ENCODE data around the gene CEP112.
"Not testable (repeated sequence)": the region's sequence is repeated elsewhere in the genome, so short reads cannot be mapped to it uniquely, and the experiment has no call there.

Gene CEP112

DNA sequence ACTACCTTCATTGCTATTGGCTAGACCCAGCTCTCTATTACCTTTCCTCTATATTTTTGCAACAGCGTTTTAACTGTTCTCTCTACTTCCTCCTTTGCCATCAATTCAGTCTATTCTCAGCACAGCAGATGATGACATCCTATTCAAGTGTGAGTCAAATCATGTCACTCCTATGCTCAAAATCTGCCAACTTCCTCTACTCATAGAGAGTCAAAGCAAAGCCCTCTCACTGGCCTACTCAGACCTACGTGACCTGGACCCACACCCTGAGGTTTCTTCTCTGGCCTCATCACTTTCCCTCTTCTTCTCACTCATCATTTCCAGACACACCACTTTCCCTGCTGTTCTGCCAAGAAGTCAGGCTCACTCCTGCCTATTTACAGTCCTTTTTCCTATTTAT is 341.4 kb downstream of the CEP112 start:
- H3K4me3 ChIP-seq (ENCODE audit: low read length), result no peak overlapping the region
- no peak for TF ChIP-seq ZNF274 (IDR thresholded peaks at IDR 0.05; ENCODE audit: low read depth, low read length)

DNA sequence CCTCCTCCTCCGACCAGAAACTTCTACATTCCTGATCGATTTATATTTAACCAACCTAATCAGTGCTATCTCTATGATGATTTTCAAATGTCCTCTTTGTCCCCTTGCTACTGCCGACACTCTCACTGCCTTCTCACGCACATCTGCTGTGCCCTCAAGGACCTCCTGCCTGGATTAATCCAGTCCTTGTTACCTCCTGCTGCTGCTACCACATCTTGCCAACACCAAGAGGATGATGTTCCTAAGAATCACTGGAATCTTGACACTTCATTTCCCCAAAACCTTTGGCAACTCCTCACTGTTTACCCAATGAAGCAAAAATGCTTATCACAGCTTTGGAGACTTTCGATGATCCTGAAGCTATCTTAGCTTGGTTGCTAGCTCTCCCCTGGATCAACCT is 343.2 kb downstream of the CEP112 start:
- H3K4me3 ChIP-seq (ENCODE audit: low read length), result no peak overlapping the region
- no peak for TF ChIP-seq ZNF274 (IDR thresholded peaks at IDR 0.05; ENCODE audit: low read depth, low read length)

DNA sequence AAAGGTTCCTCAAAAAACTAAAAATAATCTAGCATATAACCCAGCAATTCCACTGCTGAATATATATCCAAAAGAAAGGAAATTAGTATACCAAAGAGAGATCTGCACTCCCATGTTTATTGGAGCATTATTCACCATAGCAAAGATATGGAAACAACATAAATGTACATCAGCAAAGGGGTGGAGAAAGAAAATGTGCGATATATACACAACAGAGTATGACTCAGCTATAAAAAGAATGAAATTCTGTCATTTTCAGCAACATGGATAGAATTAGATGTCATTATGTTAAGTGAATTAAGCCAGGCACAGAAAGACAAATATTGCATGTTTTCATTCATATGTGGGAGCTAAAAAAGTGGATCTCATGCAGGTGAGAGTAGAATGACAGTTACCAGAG is 350.8 kb downstream of the CEP112 start:
- H3K4me3 ChIP-seq (ENCODE audit: low read length), result no peak overlapping the region
- TF ChIP-seq ZNF274 (IDR thresholded peaks at IDR 0.05; ENCODE audit: low read depth, low read length), result no peak

DNA sequence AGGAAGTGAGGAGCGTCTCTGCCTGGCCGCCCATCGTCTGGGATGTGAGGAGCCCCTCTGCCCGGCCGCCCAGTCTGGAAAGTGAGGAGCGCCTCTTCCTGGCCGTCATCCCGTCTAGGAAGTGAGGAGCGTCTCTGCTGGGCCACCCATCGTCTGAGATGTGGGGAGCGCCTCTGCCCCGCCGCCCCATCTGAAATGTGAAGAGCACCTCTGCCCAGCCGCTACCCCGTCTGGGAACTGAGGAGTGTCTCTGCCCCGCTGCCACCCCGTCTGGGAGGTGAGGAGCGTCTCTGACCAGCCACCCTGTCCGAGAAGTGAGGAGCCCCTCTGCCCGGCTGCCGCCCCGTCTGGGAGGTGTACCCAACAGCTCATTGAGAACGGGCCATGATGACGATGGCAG is 354.7 kb downstream of the CEP112 start:
- H3K4me3 ChIP-seq (ENCODE audit: low read length), result not testable (repeated sequence)

DNA sequence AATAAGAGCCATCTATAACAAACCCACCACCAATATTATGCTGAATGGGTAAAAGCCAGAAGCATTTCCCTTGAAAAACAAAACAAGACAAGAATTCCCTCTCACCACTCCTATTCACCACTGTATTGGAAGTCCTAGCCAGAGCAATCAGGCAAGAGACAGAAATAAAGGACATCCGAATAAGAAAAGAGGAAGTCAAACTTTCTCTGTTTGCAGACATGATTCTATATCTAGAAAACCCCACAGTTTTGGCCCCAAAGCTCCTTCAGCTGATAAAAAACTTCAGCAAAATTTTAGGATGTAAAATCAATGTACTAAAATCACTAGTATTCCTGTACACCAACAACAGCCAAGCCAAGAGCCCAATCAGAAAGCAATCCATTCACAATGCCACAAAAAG is 358.7 kb downstream of the CEP112 start:
- no peak for TF ChIP-seq ZNF274 (IDR thresholded peaks at IDR 0.05; ENCODE audit: low read depth, low read length)
- H3K4me3 ChIP-seq (ENCODE audit: low read length), result no peak overlapping the region

DNA sequence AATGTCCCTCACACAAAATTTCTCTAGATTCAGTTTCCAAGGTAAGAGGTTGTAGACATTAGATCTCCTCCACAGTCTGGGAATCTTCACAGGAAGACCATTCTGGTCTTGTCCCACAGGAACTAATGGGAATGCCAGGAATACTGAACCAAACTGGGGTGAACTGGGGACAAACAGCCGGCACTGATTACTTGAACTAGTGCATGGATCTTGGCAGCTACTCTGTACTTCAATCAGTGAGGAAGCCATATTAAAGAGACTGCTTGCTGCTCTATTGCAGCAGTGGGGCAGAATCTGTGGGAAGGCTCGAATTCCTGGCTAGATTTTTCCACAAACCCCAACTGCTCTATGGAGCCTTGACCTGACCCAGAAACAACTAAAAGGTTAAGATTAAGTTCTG is 361.6 kb downstream of the CEP112 start:
- no peak overlapping the region for H3K4me3 ChIP-seq (ENCODE audit: low read length)
- no peak for TF ChIP-seq ZNF274 (IDR thresholded peaks at IDR 0.05; ENCODE audit: low read depth, low read length)

DNA sequence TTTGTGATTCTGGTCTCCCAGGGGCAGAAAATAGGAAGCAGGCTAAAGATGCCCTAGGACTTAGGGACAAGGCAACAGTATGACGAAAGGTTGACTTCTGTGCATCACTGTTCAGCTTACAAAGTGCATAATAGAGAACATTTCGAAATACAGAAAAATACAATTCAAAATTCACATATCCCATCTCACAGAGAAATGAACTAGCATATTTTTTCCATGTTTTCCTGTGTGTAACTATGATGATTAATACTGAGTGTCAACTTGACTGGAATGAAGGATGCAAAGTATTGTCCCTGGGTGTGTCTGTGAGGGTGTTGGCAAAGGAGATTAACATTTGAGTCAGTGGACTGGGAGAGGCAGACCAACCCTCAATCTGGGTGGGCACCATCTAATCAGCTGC is 365.4 kb downstream of the CEP112 start:
- H3K4me3 ChIP-seq (ENCODE audit: low read length), result not testable (repeated sequence)

DNA sequence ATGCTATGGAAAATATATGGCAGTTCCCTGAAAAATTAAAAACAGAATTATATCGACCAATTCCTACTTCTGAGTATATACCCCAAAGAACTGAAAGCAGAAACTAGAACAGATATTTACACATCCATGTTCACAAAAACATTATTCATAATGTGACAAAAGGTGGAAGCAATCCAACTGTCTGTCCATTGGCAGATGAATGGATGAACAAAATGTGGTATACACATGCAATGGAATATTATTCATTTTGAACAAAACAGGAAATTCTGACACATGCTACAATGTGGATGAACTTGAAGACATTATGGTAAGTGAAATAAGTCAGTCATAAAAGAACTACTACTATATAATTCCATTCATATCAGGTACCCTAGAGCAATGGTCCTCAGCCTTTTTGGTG is 367.0 kb downstream of the CEP112 start:
- TF ChIP-seq ZNF274 (IDR thresholded peaks at IDR 0.05; ENCODE audit: low read depth, low read length), result no peak
- no peak overlapping the region for H3K4me3 ChIP-seq (ENCODE audit: low read length)

DNA sequence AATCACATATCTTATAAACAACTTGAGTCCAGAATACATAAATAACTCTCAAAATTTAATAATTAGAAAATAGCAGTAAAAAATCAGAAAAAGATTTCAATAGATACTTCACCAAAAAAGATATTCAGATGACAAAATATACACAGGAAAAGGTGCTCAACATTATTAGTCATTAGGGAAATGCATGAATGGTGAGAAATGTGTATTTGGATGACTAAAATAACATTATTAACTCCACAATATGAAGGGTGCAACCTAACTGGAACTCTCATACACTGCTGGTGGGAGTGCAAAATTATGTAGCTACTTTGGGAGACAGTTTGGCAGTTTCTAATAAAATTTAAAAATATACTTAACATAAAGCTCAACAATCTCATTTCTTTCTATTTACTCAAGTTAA is 368.2 kb downstream of the CEP112 start:
- no peak overlapping the region for H3K4me3 ChIP-seq (ENCODE audit: low read length)
- no peak for TF ChIP-seq ZNF274 (IDR thresholded peaks at IDR 0.05; ENCODE audit: low read depth, low read length)

DNA sequence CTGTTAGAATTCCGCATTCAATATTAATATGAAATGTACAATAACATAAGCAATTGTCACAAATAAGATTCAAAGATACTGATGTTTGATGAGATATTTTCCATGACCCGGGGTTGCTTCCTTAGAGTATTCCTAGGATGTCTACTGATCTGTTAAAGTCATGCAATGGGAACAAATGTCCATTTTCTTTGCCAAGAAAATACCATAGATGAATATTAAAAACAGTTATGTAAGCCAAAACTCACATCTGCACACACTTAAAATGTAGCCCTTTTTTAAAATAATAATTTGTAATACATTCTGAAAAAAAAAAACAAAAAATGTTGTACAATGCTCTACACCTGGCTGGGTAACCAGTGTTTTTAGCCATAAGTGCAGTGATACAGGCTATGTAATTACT is 371.1 kb downstream of the CEP112 start:
- no peak overlapping the region for H3K4me3 ChIP-seq (ENCODE audit: low read length)
- TF ChIP-seq ZNF274 (IDR thresholded peaks at IDR 0.05; ENCODE audit: low read depth, low read length), result no peak

DNA sequence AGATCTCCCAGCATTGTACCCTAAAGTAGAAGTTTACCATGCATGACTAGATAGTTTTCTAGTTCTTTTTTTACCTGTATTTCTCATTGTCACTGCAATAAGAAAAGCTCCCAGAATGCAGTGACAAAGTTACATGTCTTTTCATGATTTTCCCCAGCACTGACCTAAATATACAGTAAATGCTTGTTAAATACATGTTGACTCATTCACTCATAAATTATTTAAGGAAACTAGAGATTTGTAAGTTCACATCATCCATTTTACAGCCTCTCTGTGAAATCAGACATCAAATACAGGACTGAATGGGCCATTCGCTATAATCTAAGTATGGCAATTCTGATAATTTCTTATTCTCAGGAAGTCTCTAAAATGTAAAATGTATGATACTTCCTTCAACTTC is 371.6 kb downstream of the CEP112 start:
- no peak overlapping the region for H3K4me3 ChIP-seq (ENCODE audit: low read length)
- no peak for TF ChIP-seq ZNF274 (IDR thresholded peaks at IDR 0.05; ENCODE audit: low read depth, low read length)

DNA sequence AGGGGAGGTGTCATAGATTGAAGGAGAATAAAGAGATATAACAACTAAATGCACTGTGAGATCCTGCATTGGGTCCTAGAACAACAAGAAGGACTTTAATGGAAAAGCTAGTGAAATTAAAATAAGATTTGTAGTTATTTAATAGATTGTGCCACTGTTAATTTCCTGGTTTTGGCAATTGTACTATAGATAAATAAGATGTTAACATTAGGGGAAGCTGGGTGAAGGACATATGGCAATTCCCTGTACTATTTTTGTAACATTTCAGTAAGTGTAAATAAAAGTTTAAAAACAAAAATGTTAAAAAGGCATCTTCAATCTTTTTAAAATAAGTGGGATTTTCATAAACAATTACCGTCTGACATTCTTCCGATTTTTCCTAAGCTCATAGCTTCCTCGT is 372.1 kb downstream of the CEP112 start:
- no peak overlapping the region for H3K4me3 ChIP-seq (ENCODE audit: low read length)
- no peak for TF ChIP-seq ZNF274 (IDR thresholded peaks at IDR 0.05; ENCODE audit: low read depth, low read length)

DNA sequence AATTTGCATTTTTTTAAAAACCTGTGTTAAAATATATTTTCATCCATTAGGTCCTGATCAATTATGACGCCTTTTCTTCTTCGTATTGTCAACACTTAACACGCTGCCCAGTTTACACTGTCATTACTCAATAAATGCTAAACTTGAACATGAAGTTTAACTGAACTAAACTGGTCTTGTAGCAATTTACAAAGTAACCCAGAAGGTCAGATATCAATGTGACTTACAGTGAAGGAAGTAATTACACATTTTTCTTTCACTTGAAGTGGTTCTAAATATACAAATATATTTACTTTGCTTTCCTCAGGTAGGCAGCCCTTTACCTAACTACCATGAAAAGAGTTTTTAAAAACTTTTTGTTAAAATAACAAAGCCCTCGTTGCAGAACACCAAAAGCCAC is 374.0 kb downstream of the CEP112 start:
- no peak overlapping the region for H3K4me3 ChIP-seq (ENCODE audit: low read length)
- TF ChIP-seq ZNF274 (IDR thresholded peaks at IDR 0.05; ENCODE audit: low read depth, low read length), result no peak

DNA sequence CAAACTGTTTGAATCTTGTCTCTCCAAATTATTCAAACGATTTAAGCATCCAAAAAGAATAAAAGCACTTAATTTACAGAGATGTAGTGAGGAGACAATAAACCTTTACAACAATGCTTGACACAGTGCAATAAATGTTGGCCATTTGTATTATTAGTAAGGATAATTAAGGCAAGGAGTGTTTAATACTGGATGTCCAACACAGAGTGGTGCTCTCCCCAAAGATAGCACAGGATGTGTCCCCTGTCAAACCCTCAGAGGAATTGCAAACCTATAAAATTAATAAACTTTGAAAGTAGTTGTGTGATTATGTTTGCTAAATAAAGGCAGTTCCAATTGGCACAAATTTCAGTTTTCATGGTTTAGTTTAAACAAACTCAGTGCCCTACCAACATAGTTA is 377.5 kb downstream of the CEP112 start:
- no peak overlapping the region for H3K4me3 ChIP-seq (ENCODE audit: low read length)
- TF ChIP-seq ZNF274 (IDR thresholded peaks at IDR 0.05; ENCODE audit: low read depth, low read length), result no peak

DNA sequence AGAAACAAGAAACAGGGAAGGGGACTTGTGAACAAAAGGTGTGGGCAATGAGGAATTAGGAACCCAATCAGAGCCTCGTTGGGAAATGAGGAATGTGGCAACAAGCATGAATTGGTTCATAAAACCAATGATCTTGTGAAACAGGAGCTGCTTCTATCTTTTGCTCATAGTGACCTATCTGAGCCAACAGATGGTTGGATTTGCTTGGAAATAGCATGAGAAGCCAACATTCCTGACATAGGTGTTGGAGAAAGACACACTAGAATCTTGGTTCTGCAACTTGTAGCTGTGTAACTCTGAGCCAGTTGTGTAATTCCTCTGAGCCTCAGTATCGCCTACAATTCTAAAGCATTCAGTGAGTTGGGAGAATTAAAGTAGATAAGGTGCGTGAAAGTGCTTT is 378.6 kb downstream of the CEP112 start:
- no peak overlapping the region for H3K4me3 ChIP-seq (ENCODE audit: low read length)
- no peak for TF ChIP-seq ZNF274 (IDR thresholded peaks at IDR 0.05; ENCODE audit: low read depth, low read length)

DNA sequence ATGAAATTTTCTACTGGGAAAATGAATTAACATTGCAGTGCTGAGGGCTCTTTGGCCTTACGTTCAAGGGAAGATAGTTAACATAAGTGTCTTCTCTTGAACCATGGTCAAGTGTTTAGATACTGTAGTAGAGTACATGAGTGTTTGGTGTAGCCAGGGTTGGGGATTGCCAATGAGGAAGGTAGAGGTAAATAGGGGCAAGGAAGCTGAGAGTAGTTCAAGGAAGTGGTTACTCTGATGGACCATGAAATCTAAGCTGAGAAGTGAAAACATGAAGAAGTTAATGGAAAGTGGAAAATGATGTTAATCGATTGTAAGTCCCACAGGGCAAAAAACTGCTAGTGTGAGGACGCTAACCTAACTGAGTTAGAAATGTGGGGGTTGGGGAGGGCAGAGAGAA is 380.9 kb downstream of the CEP112 start:
- H3K4me3 ChIP-seq (ENCODE audit: low read length), result no peak overlapping the region
- TF ChIP-seq ZNF274 (IDR thresholded peaks at IDR 0.05; ENCODE audit: low read depth, low read length), result no peak

DNA sequence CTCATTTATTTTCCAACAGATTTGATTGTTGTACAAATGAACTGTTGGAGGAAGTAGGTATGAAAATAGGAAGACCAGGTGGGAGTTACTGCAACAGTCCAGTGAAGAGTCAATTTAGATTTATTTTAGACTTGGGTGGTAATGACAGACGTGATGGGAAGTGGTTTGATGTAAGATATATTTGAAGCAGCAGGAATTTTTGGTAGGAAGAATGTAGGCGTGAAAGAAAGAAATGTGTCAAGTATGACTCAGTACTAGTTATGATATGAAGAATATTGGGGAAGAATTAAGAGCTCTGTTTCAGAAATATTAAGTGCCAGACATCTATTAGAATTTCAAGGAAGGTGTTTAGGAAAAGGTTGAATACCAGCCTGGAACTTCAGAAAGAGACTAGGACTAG is 382.6 kb downstream of the CEP112 start:
- no peak overlapping the region for H3K4me3 ChIP-seq (ENCODE audit: low read length)
- no peak for TF ChIP-seq ZNF274 (IDR thresholded peaks at IDR 0.05; ENCODE audit: low read depth, low read length)

DNA sequence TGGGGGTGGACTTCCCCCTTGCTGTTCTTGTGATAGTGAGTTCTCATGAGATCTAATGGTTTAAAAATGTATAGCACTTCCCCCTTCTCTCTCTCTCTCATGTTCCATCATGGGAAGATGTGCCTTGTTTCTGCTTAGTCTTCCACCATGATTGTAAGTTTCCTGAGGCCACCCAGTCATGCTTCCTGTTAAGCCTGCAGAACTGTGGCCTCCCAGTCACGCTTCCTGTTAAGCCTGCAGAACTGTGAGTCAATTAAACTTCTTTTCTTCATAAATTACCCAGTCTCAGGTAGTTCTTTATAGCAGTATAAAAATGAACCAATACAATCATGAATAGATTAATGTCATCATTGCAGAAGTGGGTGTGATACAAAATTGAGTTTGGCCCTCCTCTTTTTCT is 383.4 kb downstream of the CEP112 start:
- H3K4me3 ChIP-seq (ENCODE audit: low read length), result not testable (repeated sequence)
